CD4-positive, alpha-beta T cell treated with Interleukin-1 beta for 1 hour (primary cell): ENCODE measurements around the gene ARL17B.
"Not testable (repeated sequence)": the region's sequence is repeated elsewhere in the genome, so short reads cannot be mapped to it uniquely, and the experiment has no call there.

Experiments
- DNase-seq, 2 donors: peaks; one replicate each; pipeline ENCODE4 v3.0.0-alpha.2; 2020 to 2022

The ARL17B gene

DNA sequence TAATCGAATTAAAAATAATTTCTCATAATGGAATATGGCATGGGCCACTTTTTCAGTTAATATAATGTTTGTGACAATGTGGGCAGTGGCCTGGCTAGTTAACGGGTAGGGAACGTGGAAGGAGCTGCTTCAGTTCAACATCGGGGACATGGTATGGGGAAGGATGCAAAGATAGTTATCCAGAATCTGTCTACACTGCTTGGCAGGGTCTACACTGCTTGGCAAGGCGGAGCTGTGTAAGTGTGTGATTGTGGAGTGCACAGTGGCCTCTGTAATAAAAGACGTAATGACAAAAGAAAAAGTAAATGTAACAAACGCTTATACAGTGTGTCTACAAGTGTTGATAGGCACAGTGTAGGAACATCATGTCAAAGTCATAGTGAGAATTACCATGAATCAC is 74.0 kb downstream of the ARL17B start:
- not testable (repeated sequence) for DNase-seq

DNA sequence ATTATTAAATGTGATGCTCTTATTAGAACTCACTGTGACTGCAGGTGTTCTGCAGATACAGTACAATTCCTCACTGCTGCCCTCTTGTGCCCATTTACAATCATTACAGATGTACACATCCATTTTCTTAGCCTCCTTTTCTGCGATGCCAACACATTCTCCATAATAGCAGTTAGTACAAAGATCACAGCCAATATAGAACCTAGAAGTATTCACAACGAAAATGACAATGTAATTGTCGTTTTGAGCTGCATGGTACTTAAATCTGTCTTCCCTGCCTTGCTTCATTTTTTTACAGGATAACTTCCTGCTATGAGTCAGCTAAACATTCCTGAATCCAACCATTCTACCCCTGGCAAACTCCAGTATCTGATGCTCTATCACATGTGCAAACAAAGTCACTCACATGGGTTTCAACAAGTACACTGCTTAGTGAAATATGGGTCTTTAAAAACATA is 74.8 kb downstream of the ARL17B start:
- DNase-seq = peak; percentile 75 to 86

DNA sequence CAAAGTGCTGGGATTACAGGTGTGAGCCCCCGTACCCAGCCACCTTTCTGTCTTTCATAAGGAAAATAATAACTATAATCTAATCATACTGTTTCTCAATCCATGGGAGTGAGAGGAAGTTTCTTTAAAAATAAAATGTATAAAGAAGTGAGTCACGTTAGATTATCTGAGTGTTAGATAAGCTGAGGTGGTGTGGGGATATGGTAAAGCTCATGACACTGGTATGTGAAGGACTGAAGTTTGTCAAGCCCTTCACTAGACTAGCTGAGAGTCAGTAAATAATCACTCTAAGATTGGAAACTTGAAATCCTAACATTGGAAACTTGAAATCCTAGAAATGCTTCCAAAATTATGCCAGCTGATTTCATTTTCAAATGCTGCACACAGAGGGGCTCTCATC is 76.1 kb downstream of the ARL17B start:
- DNase-seq = not testable (repeated sequence)

DNA sequence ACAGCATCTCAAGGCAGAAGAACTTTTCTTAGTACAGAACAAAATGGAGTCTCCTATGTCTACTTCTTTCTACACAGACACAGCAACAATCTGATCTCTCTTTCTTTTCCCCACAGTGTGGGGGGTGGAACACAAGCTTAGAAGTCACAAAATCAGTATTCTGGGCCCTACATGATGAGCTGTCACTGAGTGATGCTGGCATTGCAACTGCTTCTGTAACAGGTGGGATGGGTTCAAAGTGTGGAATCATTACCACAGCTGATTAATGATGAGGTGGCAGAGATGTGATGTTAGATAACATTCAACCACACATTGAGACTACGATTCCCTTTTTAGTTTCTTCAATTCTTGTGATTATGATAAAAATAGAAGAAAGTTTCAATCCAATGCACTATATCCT is 77.1 kb downstream of the ARL17B start:
- DNase-seq = peak; percentile 12 to 20

DNA sequence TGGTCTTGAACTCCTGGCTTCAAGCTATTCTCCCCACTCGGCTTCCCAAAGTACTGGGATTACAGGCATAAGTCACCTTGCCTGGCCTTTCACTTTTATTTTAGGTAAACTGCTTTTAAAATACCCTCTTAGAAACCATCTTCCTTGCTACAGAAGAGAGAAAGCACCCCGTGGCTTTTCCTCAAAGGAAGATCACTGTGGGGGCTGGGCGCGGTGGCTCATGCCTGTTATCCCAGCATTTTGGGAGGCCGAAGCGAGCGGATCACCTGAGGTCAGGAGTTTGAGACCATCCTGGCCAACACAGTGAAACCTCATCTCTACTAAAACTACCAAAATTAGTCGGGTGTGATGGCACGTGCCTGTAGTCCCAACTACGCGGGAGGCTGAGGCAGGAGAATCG is 78.9 kb downstream of the ARL17B start:
- not testable (repeated sequence) for DNase-seq

DNA sequence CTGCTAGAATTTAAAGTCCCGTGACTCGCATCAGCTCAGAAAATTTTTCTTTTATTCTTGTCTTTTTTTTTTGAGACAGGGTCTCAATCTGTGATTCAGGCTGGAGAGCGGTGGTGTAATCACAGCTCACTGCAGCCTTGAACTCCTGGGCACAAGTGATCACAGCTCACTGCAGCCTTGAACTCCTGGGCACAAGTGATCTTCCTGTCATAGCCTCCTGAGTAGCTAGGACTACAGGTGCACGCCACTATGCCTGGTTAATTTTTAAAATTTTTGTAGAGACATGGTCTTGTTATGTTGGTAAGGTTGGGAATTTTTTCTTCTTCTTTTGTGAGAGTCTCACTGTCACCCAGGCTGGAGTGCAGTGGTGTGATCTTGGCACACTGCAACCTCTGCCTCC is 80.2 kb downstream of the ARL17B start:
- DNase-seq = not testable (repeated sequence)

DNA sequence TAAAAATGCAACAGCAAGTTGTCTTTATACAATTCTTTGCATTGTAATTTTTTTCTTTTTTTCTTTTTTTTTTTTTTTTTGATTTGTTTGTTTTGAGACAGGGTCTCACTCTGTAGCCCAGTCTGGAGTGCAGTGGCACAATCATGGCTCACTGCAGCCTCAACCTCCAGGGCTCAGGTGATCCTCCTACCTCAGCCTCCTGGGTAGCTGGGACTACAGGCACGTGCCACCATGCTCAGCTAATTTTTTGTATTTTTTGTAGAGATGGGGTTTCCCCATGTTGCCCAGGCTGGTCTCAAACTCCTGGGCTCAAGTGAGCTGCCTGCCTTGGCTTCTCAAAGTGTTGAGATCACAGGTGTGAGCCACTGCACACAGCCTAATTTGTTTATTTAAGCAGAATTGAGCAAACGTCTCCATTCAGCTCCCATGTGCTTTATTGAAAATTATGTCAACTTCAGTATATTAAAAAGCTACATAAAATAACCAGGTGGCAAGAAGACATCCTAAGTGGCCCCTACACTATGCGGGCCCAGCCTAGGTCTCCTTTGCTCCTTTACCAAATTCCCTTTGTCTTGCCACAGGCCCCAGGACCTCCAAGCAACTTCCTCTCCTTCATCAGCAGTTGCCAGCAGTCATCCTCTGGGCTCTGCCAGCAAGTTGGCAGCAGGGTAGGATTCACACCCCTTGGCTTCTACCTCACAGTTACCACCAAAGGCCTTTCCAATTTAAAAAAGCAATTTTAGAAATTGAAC is 84.7 kb downstream of the ARL17B start:
- not testable (repeated sequence) for DNase-seq

DNA sequence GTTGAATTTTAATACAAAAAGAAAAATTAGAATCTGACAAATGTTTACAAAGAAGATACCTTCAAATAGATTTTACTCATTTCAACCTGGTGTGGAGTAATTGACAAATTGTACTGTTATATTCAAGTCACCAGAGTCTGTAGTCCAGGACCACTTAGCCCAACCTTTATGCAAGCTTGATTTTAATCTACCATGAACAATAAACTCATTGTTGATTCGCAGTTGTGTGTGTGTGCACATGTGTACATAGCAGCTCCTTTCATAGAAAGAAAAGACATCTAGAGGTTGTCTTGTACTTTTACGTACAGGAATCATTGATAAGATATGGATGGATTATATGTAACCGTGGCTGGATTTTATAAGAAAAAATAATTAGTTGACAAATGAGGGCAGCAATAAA is 87.3 kb downstream of the ARL17B start:
- no peak for DNase-seq

DNA sequence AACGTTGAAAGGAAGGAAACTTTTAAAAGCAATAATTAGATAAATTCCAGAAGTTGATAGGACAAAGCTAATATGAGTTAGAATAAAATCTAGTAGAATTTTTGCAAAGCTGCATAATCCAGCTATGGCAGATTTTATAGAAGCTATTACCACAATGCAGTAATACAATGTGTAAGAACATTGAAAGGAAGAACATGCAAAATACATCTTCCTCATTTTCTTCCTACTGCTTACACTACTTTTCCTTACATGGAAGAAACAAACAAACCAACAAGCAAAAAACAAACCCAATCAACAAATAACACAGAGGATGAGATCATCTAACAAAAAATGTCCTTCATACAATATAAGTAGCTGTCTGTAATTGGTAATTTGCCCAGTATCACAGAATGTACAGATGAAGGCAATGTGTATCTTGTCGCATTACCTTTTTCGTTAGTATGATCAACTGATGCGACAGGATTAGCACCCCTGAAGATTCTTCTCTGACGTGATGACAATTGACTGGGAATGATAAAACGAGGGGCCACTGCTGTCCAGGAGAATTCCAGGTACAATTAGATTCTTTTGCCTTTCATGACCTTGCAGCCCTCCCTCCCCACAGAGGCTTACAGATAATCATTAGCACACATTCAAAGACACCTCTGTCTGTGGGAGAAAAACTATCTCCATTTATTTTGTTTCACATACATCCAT is 87.9 kb downstream of the ARL17B start:
- no peak for DNase-seq

DNA sequence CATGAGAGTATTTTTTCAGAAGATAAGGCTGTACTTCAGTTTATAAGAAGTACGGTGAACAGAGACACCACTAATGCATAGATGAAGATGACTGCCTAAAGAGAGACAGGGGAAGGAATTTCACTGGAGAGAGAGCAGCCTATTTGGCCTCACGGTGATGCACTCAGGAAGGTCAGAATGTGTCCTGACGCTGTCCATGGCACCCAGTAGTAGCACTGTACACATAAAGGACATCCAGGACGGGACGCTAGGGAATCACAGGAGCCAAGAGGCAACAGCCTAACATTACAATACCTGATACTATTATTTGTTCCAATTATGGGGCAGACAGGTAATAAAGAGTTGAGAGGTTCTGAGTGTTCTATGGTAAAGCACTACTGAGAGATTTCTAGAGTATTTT is 91.5 kb downstream of the ARL17B start:
- DNase-seq = no peak

DNA sequence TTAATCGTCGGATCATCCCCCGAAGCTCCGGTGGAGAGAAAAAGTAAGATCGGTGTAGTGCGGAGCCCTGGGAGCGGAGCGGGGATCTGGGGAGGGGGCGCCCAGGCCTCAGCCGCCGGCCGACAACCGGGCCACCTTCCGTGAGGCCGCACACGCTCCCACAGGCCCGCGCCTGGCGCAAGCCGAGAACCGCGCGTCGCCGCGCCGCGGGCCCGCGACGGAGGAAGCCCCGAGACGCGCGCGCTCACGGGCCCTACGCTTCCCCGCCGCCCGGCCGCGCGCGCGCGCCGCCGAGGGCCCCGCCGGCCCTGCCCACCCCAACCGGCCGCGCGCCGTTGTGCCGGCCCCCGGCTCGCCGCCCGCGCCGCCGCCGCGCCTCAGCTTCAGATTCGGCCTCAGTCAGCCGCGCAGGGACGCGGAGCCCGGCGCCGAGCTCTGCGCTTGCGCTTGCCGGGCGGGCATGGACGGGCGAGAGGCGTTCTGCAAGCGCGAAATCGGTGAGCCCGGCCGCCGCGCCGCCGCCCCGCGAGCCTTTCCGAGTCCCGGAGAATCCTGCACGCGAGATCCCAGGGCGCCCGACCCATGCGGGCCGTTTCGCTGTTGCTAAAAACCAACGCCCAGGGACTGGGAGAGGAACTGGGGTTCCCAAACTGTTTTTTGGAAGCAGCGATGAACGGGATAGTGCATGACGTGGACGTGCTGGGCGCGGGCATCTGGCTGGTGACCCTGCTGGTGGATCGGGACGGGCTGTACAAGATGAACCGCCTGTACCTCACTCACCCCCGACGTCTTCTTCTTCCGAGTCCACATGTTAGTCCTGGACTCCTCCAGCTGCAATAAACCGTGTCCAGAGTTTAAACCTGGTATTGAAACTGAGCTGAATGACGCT is 94.7 kb downstream of the ARL17B start:
- peak; percentile 82 to 87 for DNase-seq

DNA sequence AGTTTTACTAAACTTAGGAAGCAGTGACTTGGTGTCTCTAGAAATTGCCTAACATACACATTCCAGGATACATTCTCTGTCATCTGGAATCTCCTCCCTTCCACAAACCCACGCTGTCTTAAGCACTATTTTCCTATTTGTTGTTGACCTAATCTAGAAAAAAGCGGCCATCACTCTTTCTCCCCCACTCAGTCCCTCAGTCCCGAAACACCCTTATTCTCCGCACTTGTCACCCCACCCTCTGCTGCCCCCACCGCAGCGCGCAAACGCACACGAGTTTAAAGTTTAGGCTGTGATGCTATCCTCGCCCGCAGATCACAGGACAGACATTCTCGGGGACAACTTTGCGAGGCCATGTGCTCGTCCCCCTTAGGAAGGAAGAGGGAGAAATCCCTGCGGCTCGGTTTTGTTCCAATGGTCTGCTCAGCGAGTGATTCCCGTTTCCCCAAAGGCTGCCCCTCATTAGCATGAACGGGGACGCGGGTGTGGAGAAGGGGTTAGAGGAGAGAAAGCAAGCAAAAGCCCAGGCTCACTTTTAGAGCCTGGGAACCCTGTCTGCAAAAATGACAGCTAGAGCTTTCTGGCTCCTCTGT is 95.4 kb downstream of the ARL17B start:
- not testable (repeated sequence) for DNase-seq

DNA sequence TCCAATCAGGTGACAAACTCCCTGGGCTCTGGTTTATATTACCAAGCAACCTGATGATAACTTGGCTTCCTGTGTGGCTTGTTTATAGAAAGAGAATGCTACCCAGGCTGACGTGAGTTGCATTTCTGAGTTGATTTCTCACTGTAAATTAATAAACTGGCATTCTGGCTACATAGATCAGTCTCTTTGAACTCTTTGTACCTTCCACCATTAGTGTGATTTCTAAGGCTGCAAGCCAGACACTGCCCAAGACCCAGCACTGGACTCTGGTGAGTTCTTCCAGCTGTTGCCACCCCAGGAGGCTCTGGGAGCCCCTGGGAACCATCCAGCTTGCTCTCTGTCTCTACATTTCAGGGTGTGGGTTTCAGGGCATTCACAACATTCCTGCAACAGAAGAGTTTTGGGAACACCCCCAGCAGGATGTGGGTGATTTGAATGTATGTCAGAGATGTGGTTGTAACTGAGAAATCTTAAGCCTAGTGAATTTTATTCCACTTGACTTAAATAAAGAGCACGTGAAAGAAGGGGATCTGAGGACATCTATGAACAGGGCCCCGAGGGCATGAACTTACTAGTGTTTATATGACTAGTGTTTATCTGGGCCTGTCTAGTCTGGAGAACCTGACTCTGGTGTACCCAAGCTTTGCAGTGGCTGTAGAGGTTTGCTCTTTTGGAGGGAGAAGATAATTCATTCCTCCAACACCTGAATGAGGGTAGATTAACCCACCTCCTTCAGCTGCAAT is 96.9 kb downstream of the ARL17B start:
- peak in 1 of 2 donors; percentile 21 for DNase-seq

DNA sequence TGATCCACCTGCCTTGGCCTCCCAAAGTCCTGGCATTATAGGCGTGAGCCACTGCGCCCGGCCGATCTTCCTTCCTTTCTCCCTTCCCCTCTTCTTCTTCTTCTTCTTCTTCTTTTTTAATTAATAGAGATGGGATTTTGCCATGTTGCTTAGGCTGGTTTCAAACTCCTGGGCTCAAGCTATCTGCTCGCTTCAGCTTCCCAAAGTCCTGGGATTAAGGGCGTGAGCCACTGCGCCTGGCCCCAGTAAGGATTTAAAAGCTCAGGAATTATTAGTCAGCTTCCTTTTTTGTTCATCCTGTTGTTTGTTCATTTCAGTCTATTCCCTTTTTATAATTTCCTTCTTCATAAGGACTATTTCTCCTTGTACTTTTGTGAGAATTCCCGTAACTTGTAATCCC is 99.3 kb downstream of the ARL17B start:
- DNase-seq = no peak

DNA sequence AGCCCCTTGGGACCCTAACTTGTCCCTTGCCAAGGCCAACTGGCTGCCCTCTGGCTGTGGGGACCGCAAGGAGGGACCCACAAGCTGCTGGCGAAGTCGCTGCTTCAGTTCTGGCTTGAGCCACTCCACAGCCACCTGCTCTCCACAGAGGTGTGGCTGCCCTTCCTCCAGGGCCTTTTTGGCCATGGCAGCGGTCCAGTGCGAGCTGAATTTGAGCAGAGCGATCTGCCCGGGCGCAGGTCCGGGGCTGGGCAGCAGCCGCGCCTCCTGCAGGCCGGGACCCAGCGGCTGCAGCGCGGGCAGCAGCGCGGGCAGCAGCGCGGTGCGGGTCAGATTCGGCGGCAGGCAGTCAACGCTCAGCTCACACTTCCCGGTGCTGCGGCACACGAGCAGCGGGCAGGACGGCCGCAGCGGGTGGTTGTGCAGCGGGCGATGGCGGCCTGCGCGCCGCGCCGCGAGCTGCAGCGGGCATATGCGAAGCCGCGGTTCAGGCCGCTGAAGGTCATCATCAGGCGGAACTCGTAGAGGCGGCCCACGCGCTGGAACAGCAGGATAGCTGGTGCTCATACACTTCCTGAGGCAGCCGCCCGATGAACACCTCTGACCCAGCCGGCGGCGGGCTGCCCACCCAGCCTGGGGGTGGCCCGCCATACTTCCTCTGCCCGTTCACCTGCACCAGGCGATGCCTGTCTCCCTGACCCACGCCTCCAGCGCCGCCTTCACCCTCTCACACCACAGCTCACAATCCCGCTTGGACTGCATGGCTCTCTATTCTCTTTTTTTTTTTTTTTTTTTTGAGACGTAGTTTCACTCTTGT is 101.5 kb downstream of the ARL17B start:
- peak; percentile 12 to 39 for DNase-seq

DNA sequence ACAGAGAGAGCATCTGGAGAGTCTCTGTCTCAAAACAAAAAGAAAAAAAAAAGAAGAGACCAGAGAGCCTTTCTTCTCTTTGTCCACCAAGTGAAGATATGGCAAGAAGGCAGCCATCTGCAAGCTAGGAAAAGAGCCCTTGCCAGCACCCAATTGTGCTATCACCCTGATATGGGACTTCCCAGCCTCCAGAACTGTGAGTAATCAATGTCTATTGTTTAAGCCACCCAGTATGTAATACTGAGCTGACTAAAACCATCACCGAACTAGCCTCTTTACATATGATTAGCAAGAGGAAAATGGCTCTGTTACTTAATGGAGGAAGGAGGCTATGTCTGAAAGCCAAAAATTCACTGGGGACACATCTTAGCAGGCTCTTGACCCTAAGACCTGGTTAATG is 105.2 kb downstream of the ARL17B start:
- DNase-seq = not testable (repeated sequence)

DNA sequence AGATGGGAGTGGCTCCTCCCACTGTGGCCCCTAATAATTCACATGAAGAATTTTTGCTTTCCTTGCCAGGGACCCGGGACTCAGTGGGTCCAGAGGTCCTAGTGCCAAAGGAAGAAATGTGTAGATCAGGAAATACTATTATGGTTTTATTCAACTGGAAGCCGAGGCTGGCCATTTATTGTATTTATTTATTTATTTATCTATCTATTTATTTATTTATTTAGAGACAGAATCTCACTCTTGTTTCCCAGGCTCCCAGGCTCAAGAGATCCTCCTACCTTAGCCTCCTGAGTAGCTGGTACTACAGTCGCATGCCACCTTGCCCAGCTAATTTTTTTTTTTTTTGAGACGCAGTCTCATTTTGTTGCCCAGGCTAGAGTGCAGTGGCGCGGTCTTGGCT is 107.4 kb downstream of the ARL17B start:
- not testable (repeated sequence) for DNase-seq

DNA sequence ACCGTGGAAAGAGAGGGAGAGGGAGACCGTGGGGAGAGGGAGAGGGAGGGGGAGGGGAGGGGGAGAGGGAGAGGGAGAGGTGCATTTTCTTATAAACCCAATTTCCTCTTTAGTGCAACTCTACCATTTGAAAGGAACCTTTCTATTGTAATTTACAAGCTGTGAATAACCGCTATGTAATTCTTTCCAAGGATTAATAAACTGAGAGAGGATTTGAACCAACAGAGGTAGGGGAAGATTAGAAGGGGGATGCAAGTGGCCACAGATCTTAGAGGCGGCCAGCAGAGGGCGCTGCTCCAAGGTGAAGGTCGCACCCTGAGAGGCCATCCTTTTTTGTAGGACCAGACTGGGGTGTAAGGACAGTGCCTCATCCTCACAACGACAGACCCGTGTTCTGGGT is 107.8 kb downstream of the ARL17B start:
- DNase-seq = peak; percentile 81 to 83

DNA sequence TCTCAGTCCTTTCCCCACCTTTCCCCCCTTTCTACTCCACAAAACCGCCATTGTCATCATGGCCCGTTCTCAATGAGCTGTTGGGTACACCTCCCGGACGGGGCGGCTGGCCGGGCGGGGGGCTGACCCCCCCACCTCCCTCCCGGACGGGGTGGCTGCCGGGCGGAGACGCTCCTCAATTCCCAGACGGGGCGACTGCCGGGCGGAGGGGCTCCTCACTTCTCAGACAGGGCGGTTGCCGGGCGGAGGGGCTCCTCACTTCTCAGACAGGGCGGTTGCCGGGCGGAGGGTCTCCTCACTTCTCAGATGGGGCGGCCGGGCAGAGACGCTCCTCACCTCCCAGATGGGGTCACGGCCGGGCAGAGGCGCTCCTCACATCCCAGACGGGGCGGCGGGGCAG is 108.8 kb downstream of the ARL17B start:
- not testable (repeated sequence) for DNase-seq

DNA sequence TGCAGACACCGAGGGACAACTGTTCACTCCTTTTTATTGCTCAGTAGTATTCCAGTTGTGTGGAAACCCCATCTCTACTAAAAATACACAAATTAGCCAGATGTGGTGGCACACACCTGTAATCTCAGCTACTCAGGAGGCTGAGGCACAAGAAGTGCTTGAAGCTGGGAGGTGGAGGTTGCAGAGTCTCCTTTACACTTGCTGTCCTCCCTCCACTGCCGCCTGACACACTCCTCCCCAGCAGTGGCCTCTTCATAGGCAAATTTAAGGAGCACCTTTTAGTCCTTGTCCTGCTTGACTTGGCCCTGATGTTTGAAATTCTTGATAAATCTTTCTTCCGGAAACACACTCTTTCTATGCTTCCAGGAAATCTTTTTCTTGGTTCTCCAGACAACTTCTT is 112.4 kb downstream of the ARL17B start:
- not testable (repeated sequence) for DNase-seq
